Activated gamma-delta T cell (primary cell): ENCODE data around the gene MMS22L.
"Not testable (repeated sequence)": the region's sequence is repeated elsewhere in the genome, so short reads cannot be mapped to it uniquely, and the experiment has no call there.

Experiments used
- DNase-seq: peaks from one replicate; lab custom pipeline; 2025; lab: John Stamatoyannopoulos, UW

Gene MMS22L

GRCh38 chr6:97222903-97223302, 60.1 kb downstream of the MMS22L start:
- DNase-seq = no peak

- no peak for DNase-seq
These were observed 64.1 kb downstream of the MMS22L start for GRCh38 chr6:97218912-97219311.

GRCh38 chr6:97215157-97215769, 67.8 kb downstream of the MMS22L start:
- no peak for DNase-seq

- DNase-seq = no peak
These were observed 68.3 kb downstream of the MMS22L start for GRCh38 chr6:97214671-97215070.

- no peak for DNase-seq
These were observed 75.6 kb downstream of the MMS22L start for GRCh38 chr6:97207383-97207782.

GRCh38 chr6:97205966-97206365, 77.0 kb downstream of the MMS22L start:
- DNase-seq = no peak

GRCh38 chr6:97203343-97203742, 79.7 kb downstream of the MMS22L start:
- DNase-seq = no peak

GRCh38 chr6:97198046-97198565, 84.9 kb downstream of the MMS22L start:
- DNase-seq = no peak

GRCh38 chr6:97195117-97195516, 87.9 kb downstream of the MMS22L start:
- DNase-seq = no peak

GRCh38 chr6:97189767-97190166, 93.2 kb downstream of the MMS22L start:
- no peak for DNase-seq

- no peak for DNase-seq
These were observed 95.1 kb downstream of the MMS22L start for GRCh38 chr6:97187951-97188350.

GRCh38 chr6:97186416-97186999, 96.5 kb downstream of the MMS22L start:
- DNase-seq = no peak

- DNase-seq = no peak
These were observed 105.1 kb downstream of the MMS22L start for GRCh38 chr6:97177905-97178304.

- no peak for DNase-seq
These were observed 106.5 kb downstream of the MMS22L start for GRCh38 chr6:97176468-97176867.

- DNase-seq = no peak
These were observed 107.2 kb downstream of the MMS22L start for GRCh38 chr6:97175806-97176205.

GRCh38 chr6:97174471-97174870, 108.5 kb downstream of the MMS22L start:
- no peak for DNase-seq

- DNase-seq = no peak
These were observed 122.7 kb downstream of the MMS22L start for GRCh38 chr6:97160280-97160679.

- DNase-seq = not testable (repeated sequence)
These were observed 127.6 kb downstream of the MMS22L start for GRCh38 chr6:97155447-97155846.

GRCh38 chr6:97154015-97154414, 129.0 kb downstream of the MMS22L start:
- DNase-seq = no peak

- DNase-seq = no peak
These were observed 131.4 kb downstream of the MMS22L start for GRCh38 chr6:97151601-97152000.

GRCh38 chr6:97150932-97151331, 132.1 kb downstream of the MMS22L start:
- no peak for DNase-seq

GRCh38 chr6:97147421-97147820, 135.6 kb downstream of the MMS22L start:
- no peak for DNase-seq

GRCh38 chr6:97145691-97146090, 137.3 kb downstream of the MMS22L start:
- DNase-seq = no peak

- DNase-seq = no peak
These were observed 141.3 kb downstream of the MMS22L start for GRCh38 chr6:97141756-97142155.
